Activated CD4-positive, alpha-beta T cell treated with anti-CD3 and anti-CD28 coated beads, Interleukin-2, Interleukin-4, amounts not matched to agents 100 ng/mL and 50 ng/mL, durations not matched to agents 16 hours and 8 hours (primary cell): Measurements from ENCODE around the gene HIPK2.

ENCODE experiments used
- DNase-seq: peaks from one replicate; pipeline ENCODE4 v3.0.0-alpha.2; 2020; ENCODE audit warnings: low spot score

HIPK2 gene

DNA sequence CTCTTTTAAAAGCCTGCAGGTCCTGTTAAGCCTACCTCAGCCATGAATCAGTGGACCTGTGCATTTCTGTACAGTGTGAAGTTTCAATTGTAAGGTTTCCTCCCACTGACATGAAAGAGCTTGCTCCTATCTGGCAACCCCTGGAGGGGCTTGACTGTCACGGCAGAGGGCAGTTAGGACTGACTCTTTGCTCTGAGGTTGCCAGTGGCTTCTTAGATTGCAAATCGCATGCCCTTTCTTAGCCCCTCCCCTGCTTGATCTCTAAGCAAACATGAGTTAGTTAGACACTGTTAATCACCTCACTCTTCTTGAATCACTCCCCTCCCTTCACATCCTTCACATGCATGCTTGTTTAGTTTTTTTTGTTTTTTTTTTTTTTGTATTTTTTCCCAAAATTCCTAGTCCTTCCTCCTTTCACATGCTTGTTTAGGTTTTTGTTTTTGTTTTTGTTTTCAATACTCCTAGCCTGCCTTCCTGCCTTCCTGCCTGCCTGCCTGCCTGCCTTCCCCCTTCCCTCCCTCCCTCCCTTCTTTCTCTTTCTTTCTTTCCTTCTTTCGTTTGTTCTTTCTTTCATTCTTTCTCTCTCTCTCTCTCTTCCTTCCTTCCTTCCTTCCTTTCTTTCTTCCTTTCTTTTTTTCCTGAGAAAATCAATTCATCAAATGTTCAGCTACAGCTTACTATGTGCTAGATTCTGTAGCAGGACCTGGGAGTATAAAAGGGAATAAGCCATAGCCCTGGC is 6.0 kb upstream of the HIPK2 start:
- no peak for DNase-seq

DNA sequence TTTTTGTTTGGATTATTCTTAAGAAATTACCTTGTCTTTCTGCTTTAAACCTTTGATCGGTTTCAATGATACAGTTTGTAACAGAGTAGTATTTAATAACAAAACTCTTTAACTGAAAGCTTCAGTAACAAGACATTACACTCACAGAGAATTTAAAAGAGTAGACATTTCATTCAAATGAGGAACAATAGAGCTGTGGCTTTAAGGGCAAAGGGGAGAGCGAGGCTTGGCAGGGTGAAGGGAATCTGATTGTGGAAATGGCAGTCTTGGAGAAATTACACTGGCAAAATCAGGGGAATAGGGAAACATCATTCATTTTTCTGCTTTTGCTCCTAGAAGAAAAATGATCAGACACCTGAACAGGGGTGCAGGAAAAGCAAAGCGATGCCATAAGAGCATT is 5.1 kb upstream of the HIPK2 start:
- no peak for DNase-seq

DNA sequence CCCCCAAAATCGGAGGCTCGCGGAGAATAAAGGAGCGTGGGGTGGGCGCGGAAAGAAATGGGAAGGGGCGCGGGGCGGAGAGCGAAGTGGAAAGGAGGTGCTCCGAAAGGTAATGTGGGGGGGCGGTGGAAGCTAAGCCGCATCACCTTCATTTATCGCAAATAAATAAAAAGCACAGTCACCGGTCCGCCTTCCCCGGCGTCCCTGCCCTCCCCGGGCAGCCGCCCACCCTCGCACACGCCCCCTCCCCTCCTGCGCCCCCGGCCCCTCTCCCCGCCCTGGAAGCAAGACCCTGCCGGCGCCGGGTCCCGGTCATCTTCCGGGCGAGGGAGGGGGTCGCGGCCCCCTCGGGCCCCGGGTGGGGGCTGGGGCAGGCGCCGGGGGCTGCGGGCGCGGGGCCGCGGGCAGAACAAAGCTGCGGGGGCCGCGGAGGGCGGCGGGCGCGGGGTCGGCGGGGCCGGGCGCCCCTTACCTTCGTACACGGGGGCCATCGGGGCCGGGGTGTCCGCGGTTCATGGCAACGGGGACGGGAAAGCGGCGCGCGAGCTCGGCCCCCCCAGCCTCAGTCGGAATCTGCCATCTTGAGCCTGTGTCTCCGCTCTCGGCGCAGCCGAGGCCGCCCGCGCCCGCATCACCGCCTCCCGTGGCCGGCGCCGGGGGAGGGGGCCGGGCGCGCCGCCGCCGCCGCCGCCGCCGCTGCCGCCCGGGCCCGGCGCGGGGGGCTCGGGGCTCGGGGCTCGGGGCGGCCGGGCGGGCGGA is 486 bp downstream of the HIPK2 start:
- DNase-seq, result no peak

DNA sequence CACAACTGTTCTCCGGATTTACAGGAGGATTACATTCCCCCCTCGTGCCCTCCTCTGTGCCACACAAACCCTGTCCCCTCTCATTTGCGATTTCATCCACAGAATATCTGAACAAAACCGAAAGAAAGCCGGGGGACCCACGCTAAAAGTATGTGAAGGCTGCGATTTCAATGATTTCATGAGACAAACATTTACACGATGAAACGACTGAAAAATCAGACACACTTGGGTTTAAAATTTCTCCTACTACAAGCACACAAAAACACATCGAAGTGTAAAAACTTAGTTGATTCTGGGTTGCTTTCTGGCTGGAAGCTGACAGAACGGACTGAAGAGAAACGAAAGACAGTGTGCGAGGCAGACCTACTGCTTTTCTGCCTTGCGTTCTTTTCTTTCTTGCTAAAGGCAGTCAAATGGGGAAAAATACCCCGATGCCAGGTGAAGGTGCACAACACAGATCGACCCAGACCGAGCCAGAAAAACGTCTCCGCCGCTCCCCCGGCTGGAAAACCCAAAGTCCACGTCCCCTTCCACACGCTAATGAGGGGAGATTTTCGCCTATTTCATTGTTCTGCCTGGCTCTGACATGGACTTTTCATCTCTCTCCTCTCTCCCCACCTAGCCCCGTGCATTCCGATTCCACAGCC is 1.2 kb downstream of the HIPK2 start:
- peak; percentile 40 for DNase-seq

DNA sequence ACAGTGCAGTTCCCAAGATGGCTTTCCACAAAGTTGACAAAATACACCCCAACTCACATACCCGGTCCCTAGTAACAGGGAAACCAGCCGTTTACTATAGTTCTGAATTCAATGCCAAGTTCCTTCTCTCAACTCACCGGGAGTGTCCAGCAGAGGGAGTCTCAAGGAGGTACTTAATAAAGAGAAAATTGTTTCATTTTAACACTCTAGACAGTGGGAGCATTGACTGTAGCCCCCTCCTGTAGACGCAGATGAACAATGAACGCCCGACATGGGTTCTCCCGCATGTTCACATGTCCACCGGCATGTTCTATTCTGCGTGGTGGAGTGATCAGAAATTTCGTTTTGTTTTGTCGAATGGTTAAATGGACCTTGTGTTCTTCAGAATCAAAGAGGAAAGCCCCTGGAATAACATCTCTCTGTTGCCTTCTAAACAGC is 1.9 kb downstream of the HIPK2 start:
- peak; percentile 75 for DNase-seq

DNA sequence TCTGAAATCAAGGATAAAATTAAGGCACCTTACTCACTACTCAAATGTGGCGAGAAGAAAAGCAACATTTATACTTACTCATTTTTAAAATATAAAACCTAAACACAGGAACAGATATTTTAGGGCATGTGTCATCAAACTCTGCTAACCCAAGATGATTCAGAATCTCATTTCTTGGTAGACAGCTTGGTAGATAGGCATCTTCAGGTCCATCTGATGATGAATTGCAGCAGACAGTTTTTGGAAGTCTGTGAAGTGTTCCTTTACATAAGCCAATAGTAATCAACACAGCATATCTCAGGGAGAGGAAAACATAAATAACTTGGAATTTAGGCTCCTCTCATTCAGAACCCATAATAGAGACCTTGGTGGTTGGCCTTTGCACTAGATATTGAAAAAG is 3.4 kb downstream of the HIPK2 start:
- peak; percentile 76 for DNase-seq

DNA sequence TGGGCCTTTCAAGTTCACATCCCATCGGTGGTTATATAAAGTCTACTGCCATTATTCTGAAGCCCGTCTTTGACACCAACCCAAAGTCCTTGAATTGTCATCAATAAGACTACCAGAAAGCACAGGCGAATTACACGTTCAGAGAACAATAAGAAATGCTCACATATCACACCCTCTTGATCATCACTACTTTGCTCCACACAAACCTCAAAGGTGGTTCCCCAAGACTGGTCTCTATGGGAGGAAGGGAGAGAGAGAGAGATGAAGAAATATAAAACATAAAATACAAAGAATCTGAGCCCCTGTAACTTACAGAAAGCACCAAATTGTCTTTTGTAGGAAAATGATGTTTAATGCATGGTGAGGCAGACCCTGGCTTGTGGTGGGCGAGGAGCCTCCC is 4.4 kb downstream of the HIPK2 start:
- peak; percentile 52 for DNase-seq

DNA sequence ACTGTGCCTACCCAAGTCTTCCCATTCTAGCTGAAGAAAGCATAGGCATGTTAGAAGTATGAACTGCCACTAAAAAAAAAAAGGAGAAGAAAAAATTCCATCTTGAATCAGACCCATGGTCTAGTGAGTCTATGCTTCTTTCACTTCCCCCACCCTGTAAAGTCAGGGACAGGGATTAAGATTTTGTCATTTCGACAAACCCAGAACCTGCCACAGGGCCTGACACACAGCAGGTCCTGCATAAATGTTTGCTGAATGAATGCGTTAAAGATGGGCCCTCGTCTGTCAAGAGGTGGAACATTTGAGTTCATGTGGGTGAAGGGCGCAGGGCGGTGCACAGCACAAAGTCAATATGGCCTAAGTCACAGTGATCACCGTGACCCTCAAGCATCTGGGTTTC is 4.9 kb downstream of the HIPK2 start:
- DNase-seq, result no peak

DNA sequence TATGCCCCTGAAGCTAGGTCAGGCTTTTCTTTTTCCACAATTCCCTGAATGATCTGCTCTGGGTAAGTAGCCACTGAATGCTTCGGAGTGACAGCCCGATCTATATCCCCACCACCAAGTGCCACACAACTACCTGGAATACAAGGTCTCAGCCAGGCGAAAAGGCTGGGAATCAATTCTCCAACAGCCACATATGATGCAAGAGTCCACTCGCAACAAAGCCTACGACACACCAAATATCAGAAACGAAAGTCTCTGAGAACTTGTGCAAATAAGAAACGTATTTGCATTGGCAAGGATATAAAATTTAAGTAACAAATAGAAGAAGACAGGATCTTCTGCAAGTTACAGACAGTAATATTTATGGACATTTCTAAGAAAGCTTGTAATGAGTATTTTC is 5.7 kb downstream of the HIPK2 start:
- DNase-seq, result no peak

DNA sequence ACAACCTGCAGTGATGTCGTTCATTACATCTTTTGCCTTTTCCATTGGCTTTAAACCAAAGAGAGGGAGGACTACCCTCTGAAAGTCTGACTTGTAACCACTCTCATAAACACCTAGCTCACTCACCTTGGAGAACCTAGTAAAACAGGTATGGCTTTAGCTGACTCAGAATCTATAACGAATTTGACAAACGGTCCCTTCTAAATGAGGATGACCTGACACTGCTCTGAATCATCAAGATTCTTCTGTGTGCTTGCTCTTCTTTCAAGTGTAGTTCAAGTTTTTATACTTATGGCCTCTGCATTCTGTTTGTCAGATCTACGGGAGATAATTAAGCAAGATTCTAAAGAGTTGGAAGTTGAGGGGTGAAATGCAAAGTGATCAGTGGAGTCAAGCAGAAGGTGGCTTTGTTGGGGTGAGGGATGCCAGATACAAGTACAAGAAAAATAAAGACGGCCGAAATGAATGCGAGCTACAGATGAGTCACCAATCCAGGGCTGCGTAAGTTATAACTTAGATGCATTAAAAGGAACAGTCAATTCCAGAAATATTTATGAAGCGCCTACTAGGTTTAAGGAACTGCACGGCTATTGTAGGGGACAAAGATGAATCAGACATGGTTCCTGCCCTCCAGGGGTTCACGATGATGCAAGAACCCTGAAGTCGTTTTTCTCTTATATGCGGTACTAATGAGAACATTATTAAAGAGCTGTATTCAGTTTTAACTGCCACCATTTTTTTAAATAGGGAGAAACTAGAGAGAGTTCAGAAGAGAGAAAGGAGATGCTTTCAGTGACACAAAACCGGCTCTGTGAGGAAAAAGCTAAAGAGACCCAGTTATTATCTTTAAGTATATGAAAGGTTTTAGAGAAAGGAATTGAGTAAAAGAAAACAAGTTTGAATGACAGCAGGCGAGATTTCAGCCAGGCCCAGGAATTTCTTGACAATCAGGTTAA is 6.5 kb downstream of the HIPK2 start:
- DNase-seq, result peak; percentile 58

DNA sequence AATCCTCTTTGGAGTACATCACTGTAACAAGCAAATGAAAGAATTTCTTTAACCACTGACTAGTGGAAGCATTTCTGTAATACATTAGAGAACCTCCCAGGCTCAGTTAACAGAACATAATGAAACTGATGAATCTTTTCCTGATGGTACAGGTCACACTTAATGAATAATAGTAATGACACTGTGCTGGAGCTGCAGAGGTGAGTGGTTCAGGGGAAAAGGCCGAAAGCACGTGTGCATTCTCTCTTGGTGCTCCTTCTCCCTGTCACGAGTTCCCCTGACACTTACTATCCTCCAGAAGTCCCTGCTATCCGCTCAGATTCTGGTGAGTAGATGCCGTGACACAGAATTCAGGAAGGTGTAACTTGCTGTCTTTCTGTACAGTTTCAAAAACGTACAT is 8.0 kb downstream of the HIPK2 start:
- no peak for DNase-seq

DNA sequence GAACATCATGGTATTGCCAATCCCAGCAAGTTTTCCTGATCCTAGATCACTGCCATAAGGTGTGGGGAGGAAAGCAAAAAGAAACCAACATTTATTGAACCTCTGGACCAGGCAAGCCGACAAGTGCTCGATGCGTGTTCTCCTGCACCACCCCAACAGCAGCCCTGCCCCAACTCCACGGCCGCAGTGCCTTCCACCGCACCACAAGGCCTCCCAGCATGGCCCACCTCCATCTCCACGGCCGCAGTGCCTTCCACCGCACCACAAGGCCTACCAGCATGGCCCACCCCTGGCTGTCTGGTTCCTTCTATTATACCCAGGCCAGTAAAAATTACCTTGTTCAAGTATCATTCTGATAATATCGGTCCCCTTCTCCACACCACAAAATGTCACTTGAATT is 8.7 kb downstream of the HIPK2 start:
- no peak for DNase-seq

DNA sequence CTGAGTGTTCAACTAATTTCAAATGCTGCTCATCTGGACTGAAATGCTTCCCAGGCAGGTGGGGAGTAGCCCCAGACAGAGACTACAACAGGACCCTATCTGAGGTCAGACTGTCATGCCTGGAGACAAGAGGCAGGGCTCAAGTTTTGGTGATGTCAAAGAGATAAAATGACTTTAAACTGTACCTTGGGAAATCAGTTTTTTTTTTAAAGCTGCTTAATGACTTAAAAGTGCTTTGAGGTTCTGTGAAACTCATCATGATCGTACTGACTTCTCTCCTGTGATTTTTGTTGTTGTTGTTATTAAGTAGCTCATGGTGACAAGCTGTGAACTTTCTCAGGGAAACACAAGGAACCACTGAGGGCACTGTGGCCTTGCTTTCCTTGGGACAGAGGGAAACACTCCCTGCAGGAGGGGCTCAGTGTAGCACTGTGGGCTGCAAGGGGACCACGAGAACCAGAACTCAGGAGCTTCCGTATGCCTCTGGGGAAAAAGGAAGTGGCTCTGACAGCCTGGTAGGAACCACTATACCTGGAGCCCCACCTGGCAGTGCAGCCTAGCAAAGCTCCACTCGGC is 9.5 kb downstream of the HIPK2 start:
- no peak for DNase-seq

DNA sequence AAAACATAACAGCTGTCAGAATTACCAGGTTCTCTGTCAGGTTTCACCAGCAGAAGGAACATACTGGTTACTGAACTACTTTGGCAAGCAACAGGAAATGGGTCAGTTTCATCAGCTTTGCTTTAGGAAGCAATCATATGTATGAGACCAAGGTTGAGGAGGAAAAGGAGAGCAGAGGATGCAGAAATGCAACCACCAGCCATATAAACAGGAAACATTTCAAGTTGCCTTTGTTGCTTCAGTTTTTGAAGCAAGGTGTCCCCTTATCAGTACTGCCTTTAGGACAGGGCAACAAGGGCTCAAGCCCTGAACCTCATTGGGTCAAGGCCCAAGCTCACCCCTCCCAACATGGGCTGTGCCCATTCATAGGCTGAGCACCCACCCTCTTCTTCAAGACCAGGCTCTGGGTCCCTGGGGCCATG is 10.2 kb downstream of the HIPK2 start:
- DNase-seq, result peak; percentile 67

DNA sequence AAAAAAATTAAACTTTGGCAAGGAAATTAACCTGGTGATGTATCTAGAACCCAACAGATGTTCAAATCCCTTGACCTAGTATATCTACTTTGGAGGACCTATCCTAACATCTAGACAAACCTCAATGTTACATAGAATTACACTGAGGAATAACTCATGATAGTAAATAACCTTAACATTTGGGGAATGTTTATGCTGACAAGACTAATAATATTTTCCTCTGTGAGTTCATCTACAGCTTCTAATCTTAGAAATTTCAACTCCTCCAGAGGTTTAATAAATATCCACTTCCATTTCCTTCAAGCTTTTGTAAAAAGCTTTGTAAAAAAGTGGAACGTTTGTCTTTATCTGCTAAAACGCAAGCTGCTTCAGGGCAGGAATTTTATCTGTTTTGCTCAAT is 12.7 kb downstream of the HIPK2 start:
- DNase-seq, result no peak

DNA sequence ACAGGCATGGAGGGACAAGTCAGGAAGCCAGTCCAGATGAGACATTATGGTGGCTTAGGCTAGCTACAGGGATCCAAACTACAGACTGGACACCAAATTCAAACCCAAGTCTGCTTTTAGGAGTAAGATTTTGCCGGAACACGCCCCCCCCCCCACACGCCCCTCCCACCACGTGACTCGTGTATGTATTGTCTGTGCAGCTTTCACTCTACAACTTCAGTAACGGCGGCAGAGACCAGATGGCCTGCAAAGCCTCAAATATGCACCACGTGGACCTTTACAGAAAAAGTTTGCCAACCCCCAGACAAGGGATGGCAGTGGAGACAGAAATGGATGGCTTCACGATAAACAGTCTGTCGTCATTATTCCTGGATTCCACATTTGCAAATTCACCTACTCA is 14.5 kb downstream of the HIPK2 start:
- no peak for DNase-seq

DNA sequence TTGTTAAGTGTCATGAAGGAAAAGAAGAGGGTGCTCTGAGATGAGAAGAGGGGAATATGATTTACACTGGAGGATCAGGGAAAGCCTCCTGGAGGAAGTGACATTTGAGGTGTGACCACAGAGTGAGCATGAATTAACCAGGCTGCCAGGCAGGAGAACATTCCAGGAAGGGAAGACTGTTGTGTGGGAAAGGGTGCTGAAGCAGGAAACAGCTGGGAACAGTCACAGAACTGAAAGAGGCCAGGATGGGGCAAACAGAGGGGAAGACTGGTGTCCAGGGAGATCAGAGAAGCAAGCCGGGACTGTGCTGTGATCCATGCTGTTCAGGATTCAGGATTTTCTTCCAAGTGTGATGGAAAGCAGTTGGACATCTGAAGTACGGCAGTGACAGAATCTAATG is 14.9 kb downstream of the HIPK2 start:
- no peak for DNase-seq

DNA sequence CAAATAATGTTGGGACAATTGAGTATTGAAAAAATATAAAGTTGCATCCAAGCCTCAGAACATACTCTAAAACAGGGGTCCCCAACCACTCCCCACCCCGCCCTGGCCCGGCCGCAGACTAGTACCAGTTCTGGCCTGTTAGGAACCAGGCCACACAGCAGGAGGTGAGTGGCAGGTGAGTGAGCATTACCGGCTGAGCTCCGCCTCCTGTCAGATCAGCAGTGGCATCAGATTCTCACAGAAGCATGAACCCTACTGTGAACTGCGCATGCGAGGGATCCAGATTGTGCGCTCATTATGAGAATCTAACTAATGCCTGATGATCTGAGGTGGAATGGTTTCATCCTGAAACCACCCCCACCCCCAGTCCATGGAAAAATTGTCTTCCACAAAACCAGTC is 19.4 kb downstream of the HIPK2 start:
- DNase-seq, result no peak

DNA sequence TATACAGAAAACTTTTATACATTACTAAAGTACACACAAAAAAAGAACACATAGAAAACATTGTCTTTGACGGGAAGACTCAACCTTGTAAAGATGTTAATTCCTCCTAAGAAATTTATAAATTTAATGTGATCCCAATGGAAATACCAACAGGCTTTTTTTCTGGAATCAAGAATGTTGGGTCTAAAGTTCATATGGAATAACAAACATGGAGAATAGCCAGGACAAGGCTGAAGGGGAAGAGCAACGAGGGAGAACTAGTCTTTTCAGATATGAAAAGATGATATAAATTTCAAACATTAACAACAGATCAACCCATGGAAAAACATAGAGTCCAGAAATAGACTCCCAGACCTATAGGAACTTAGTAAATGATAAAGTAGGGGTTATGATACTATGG is 19.8 kb downstream of the HIPK2 start:
- DNase-seq, result no peak

DNA sequence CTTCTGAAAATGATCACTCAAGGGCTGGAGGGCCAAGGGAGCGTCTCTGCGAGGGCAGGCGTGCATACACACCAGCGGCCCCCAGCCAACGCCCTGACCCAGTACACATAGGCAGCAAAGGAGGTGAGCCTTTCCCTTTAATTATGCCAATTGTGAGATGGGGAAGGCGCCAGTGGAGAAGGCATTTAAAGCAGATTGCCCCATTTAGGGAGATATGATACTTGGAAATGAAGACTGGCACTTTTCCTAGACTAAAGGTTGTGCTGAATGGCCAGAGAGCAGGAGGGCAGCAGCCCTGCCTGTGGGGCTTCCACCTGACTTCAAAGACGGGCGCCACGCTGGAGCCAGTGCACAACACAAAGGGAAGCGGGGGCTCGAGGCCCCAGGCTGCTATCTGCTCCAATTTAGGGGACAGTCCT is 24.1 kb downstream of the HIPK2 start:
- no peak for DNase-seq

DNA sequence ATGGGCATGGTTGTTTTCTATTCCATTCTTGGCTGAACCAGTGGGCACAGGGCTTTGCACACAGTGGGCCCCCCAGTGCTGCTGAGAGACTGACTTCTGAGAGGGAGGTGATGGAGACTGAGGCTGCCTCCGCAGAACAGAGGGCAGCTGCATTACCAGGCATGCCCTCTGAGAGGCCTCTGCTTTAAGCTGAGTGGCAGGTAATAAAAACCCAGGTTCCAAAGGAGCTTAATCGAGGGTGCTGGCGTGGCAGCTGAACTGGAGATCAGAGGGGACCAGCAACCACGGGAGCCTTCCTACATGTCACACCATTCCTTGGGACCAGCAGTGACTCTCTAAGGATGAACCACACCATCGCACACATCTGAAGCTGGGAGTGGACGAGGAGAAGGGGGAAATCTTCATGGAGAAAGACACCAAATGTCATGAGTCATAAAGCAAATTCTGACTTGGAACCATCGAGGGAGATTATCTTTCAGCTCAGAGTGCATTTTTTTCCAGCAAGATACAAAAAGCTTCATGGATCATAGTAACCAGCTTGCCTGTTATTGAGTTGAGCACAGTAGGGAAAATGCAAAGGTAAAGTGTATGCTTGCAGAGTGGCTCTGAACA is 24.6 kb downstream of the HIPK2 start:
- DNase-seq, result no peak
